Hematopoietic multipotent progenitor cell treated with erythropoietin and hydrocortisone succinate and interleukin-3 and kit ligand, for 17 days (in vitro differentiated cells): ENCODE measurements around the gene DGUOK.
A peak's percentile ranks its signal among the peaks of the same experiment; 100 is the strongest.

Experiments
- DNase-seq: peaks from one replicate; pipeline ENCODE4 v3.0.0-alpha.2; 2015; ENCODE audit warnings: low spot score

The DGUOK gene

GRCh38 chr2:73979686-73980085, 53.0 kb downstream of the DGUOK start:
- DNase-seq: no peak

- no peak for DNase-seq
Observed at GRCh38 chr2:73980566-73980965, 53.9 kb downstream of the DGUOK start.

- DNase-seq: peak; percentile 63
Observed at GRCh38 chr2:73981081-73982001, 54.7 kb downstream of the DGUOK start.

DNA sequence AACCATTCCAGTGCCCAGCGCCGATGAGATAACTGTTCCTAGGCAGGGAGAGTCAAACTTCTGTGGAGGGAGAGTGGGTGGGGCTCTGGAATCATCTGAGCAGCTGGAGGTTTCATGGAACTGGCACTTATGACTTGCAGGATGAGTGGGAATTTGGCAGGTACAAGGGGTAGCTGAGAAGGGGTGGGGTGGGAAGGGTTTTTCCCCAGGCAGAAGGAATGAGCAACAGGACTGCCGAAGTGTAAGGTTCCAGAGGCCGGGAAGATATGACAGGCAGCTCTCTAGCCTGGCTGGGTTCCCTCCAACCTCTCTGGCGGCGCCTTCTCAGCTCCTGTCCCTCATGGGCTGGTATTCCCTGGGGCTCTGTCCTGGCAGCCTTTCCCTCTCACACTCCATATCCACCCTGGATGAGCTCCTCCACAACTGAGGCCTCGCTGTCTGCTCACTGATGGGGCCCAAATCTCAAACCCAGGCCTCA, 55.5 kb downstream of the DGUOK start:
- DNase-seq: no peak

- peak; percentile 53 for DNase-seq
Observed at GRCh38 chr2:73983322-73984202, 56.9 kb downstream of the DGUOK start.

GRCh38 chr2:73984203-73984921, 57.7 kb downstream of the DGUOK start, which contains the start of gene TET3:
Gene TET3, plus strand, starts transcription at chr2:73984910. Its CDS starts 1,494 bp downstream, at chr2:73986404.
- DNase-seq: peak; percentile 44

- no peak for DNase-seq
Observed at GRCh38 chr2:73984922-73985307, 58.2 kb downstream of the DGUOK start.

- DNase-seq: peak; percentile 36
Observed at GRCh38 chr2:73985308-73986084, 58.8 kb downstream of the DGUOK start.

- no peak for DNase-seq
Observed at GRCh38 chr2:73986085-73986681, 59.5 kb downstream of the DGUOK start.

- peak; percentile 72 for DNase-seq
Observed at GRCh38 chr2:73987109-73987947, 60.6 kb downstream of the DGUOK start.

GRCh38 chr2:73987948-73988700, 61.4 kb downstream of the DGUOK start:
- DNase-seq: no peak

GRCh38 chr2:73989972-73990371, 63.3 kb downstream of the DGUOK start:
- no peak for DNase-seq

- DNase-seq: no peak
Observed at GRCh38 chr2:73990531-73990930, 63.9 kb downstream of the DGUOK start.

GRCh38 chr2:73992036-73992435, 65.4 kb downstream of the DGUOK start:
- no peak for DNase-seq

DNA sequence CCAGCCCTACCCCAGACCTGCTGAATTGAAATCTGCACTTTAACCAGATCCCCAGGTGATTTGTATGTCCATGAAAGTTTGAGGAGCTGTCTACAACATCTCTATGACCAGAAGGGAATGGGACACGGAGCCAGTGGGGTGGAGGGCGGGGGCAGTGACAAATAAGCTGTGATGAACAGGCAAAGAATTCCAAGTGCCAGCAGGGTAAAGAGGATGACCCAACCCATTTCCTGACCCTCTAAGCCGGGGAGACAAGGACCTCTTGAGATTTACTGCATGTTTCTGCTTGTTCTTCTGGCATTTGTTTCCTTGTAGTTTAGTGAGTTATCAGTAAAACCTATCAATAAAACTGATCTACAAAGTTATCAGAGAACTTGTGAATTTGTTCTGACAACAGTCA, 66.7 kb downstream of the DGUOK start:
- no peak for DNase-seq

- DNase-seq: no peak
Observed at GRCh38 chr2:73993778-73994177, 67.1 kb downstream of the DGUOK start.

GRCh38 chr2:73994178-73994831, 67.6 kb downstream of the DGUOK start:
- no peak for DNase-seq

DNA sequence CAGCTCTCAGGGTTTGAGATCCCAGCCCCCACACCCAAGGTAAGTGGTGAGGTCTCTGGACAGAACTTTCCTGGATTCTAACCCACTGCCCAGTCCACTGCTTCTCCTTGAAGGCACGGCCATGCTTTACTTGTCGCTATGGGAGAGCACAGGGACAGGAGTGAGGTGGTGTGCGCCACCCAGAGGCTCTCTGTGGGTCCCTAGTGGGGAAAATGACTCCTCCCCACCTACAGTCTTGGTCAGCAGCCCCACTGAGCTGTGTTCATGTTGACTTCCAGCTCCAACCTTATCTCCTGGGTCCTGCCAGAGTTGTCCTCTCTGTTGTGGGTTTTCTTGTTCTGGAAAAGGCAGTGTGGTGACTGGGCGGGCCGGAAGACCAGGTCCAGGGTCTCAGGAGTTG, 69.1 kb downstream of the DGUOK start:
- no peak for DNase-seq

DNA sequence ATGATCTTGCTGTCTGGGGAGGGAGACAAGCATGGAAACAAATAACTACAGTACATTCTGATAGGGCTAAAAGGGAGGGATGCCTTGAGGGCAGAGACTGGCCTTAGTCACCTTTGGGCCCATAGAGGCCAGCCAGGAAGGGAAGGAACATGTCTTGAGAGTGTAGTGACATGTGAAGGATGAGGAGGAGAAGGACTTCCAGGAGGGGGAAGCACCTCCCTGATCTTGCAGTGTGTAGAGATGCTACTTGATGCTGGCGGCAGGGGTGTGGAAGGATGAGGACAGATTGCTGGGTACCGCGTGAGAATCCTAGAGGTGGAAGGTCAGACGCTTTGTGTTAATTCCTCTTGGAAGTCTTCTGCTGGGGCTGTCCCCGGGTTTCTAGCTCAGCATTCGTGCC, 71.1 kb downstream of the DGUOK start:
- peak; percentile 57 for DNase-seq
